Esophagus muscularis mucosa (tissue), 4 donors: ENCODE results near the gene PPP2R3A. TPM values are rescaled to one million over a fixed set of nuclear protein-coding genes. Genes with fewer than 3 reads are reported as not detected.
A peak's percentile ranks its signal among the peaks of the same experiment; 100 is the strongest.
"Not testable (repeated sequence)": the region's sequence is repeated elsewhere in the genome, so short reads cannot be mapped to it uniquely, and the experiment has no call there.

ENCODE experiments used
- DNase-seq: peaks from one replicate; pipeline ENCODE4 v3.0.0-alpha.2; 2017; ENCODE audit errors: extremely low spot score
- H3K27ac ChIP-seq, 4 donors: fragments of 200-600 bp; sonication (generic); replicated peaks in 1 of 4; 1 replicate in 3 of 4; 2 replicates in 1 of 4; pipeline ENCODE4 v1.5.1; 2016 to 2019; ENCODE audit warnings: mild to moderate bottlenecking in 1 of 4
- H3K27me3 ChIP-seq, 4 donors: fragments of 200-600 bp; sonication (generic); one replicate each; pipeline versions ENCODE4 v1.5.1 to v1.6.0; 2016 to 2019
- H3K36me3 ChIP-seq, 4 donors: fragments of 200-600 bp; sonication (generic); one replicate each; pipeline ENCODE4 v1.5.1; 2016 to 2019
- H3K4me1 ChIP-seq, 4 donors: fragments of 200-600 bp; sonication (generic); one replicate each; pipeline ENCODE4 v1.5.1; 2016 to 2019
- H3K4me3 ChIP-seq, 4 donors: fragments of 200-600 bp; sonication (generic); 1 replicate in 2 of 4; 2 replicates in 2 of 4; pipeline ENCODE4 v1.5.1; 2016 to 2019; ENCODE audit warnings: mild to moderate bottlenecking in 4 of 4, moderate library complexity in 1 of 4
- H3K9me3 ChIP-seq, 4 donors: fragments of 200-600 bp; sonication (generic); 1 replicate in 3 of 4; 2 replicates in 1 of 4; pipeline ENCODE4 v1.5.1; 2016 to 2019
- CTCF ChIP-seq, 3 experiments: fragments of 200-600 bp in 2 of 3; fragments of 450-650 bp in 1 of 3; sonication (generic) in 2 of 3; IDR thresholded peaks; one replicate each; pipeline ENCODE4 v1.5.1; 2017 to 2019; ENCODE audit warnings: antibody characterized with exemption in 3 of 3, mild to moderate bottlenecking in 2 of 3, moderate library complexity in 1 of 3
- EP300 ChIP-seq: sonication (generic); formaldehyde crosslinking; IDR thresholded peaks from one replicate; pipeline ENCODE4 v1.6.1; 2017; ENCODE audit warnings: antibody characterized with exemption
- POLR2A ChIP-seq: fragments of 450-650 bp; IDR thresholded peaks from one replicate; pipeline ENCODE4 v1.6.1; 2017; ENCODE audit warnings: antibody characterized with exemption, moderate library complexity, mild to moderate bottlenecking, low read depth
- POLR2AphosphoS5 ChIP-seq, 2 donors: sonication (generic); formaldehyde crosslinking; IDR thresholded peaks; one replicate each; pipeline ENCODE4 v1.6.1; 2017; ENCODE audit warnings: antibody characterized with exemption in 2 of 2
- WGBS: methylation state at CpG from one replicate; pipeline ENCODE4 v1.1.5; 2018; 5-methylcytosine and 5-hydroxymethylcytosine counted together
- intact Hi-C: fragments of 100-400 bp; cut with DNase I; formaldehyde crosslinking; loops from one replicate; pipeline ENCODE4 v1.15.1; 2023
- total RNA-seq, 4 donors: library from RNA; depleted of rRNA; stranded (reverse); fragments of >200 nt; gene quantifications; one replicate each; pipeline versions ENCODE4 v1.1.0 to v1.2.1, GENCODE V29; 2016

PPP2R3A gene
- total RNA-seq, 4 donors from 2014 or later = 19.4 to 28.9 (median 26.3) TPM

GRCh38 chr3:136078421-136079364 is 113.2 kb downstream of the PPP2R3A start:
- TF ChIP-seq EP300 (no peak), CTCF (IDR thresholded peaks at IDR 0.05) (peak; percentile 52 to 71 (median 63))
- H3K27me3 ChIP-seq = no peaks in the 10 kb centered on the region
- intact Hi-C loops = loop anchor here (5.0 kb wide), 3 partner anchors 114 to 934 kb away; no protein-coding TSS in a partner anchor
- no peak overlapping the region for H3K4me3 ChIP-seq
- no peaks in the 10 kb centered on the region for H3K9me3 ChIP-seq
- WGBS = 72% methylated on average over 6 of the region's 6 CpGs
- no peak overlapping the region for H3K27ac ChIP-seq
- peaks cover 0 to 14% (median 6%) of the 10 kb centered on the region in 4 donors for H3K4me1 ChIP-seq
- peaks cover 0 to 41% (median 2%) of the 10 kb centered on the region in 4 donors for H3K36me3 ChIP-seq
- DNase-seq = no peak

DNA sequence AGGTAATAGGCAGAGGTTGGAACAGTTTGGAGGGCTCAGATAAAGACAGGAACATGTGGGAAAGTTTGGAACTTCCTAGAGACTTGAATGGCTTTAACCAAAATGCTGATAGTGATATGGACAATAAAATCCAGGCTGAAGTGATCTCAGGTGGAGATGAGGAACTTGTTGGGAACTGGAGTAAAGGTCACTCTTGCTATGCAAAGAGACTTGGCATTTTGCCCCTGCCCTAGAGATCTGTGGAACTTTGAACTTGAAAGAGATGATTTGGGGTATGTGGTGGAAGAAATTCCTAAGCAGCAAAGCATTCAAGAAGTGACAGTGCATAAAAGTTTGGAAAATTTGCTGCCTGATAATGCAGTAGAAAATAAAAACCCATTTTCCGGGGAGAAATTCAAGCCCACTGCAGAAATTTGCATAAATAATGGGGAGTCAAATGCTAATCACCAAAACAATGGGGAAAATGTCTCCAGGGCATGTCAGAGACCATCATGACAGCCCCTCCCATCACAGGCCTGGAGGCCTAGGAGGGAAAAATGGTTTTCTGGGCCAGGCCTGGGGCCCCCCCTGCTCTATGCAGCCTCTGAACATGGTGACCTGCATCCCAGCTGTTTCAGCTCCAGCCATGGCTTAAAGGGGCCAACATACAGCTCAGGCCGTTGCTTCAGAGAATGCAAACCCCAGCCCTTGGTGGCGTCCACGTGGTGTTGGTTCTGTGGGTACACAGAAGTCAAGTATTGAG is 118.3 kb downstream of the PPP2R3A start:
- H3K9me3 ChIP-seq, H3K4me1 ChIP-seq, intact Hi-C loops, H3K4me3 ChIP-seq, DNase-seq, H3K27me3 ChIP-seq, H3K27ac ChIP-seq: not testable (repeated sequence)
- 100% methylated on average over 3 of the region's 4 CpGs for WGBS
- peaks cover 4 to 88% (median 12%) of the 10 kb centered on the region in 4 donors for H3K36me3 ChIP-seq

DNA sequence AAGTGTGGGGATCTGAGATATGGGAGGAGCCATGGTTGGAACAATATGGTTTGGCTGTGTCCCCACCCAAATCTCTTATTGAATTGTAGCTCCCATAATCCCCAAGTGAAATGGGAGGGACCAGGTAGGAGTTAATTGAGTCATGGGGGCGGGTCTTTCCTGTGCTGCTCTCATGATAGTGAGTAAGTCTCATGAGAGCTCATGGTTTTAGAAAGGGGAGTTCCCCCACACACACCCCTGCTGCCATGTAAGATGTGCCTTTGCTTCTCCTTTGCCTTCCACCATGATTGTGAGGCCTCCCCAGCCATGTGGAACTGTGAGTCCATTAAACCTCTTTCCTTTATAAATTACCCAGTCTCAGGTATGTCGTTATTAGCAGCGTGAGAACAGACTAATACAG is 119.5 kb downstream of the PPP2R3A start:
- H3K27me3 ChIP-seq, intact Hi-C loops, H3K4me1 ChIP-seq, H3K9me3 ChIP-seq, H3K27ac ChIP-seq, DNase-seq, H3K4me3 ChIP-seq: not testable (repeated sequence)
- 97% methylated on average over 3 of the region's 3 CpGs for WGBS
- peaks cover 4 to 80% (median 12%) of the 10 kb centered on the region in 4 donors for H3K36me3 ChIP-seq

DNA sequence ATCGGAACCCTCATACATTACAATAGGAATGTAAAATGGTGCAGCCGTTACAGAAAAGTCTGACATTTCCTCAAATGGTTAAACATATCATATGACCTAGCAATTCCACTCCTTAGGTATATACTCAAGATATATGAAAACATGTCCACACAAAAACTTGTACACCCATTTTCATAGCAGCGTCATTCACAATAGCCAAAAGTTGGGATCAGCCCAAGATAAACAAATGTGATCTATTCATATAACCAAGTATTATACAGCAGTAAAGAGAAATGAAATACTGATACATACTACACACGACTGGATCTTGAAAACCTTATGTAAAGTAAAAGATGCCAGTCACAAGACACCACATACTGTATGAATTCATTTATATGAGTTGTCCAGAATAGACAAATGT is 128.2 kb downstream of the PPP2R3A start:
- H3K9me3 ChIP-seq = no peaks in the 10 kb centered on the region
- TF ChIP-seq EP300 (no peak), POLR2A (no peak), CTCF (IDR thresholded peaks at IDR 0.05) (no peak), POLR2AphosphoS5 (IDR thresholded peaks at IDR 0.05) (no peak)
- DNase-seq = no peak
- no peaks in the 10 kb centered on the region for H3K27me3 ChIP-seq
- WGBS = 84% methylated on average over 4 of the region's 4 CpGs
- intact Hi-C loops = no loop called here
- H3K4me1 ChIP-seq = no peaks in the 10 kb centered on the region
- peaks cover 0 to 56% (median 22%) of the 10 kb centered on the region in 4 donors for H3K36me3 ChIP-seq
- H3K27ac ChIP-seq = no peak overlapping the region
- no peak overlapping the region for H3K4me3 ChIP-seq

DNA sequence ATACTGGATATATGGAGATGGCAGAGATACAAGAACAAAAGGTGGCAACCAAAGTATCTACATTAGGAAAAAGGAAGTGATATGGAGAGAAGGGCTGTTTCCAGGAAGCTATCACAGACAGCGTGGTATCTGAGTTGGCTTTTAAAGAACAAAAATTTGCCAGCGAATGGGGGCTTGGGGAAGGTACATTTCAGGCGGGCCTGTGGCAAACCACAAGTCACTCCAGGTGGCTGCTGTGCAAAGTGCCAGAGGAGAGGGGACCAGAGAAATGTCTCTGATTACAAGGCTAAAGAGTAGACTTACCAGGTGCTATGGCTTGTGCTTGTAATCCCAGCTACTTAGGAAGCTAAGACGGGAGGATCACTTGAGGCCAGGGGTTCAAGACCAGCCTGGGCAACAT is 139.5 kb downstream of the PPP2R3A start:
- intact Hi-C loops = no loop called here
- H3K27me3 ChIP-seq = no peaks in the 10 kb centered on the region
- H3K9me3 ChIP-seq = no peaks in the 10 kb centered on the region
- no peak for TF ChIP-seq POLR2AphosphoS5 (IDR thresholded peaks at IDR 0.05)
- TF ChIP-seq CTCF (IDR thresholded peaks at IDR 0.05) = no peak
- TF ChIP-seq POLR2A = no peak
- TF ChIP-seq EP300 = no peak
- 87% methylated on average over 4 of the region's 4 CpGs for WGBS
- H3K4me3 ChIP-seq = no peak overlapping the region
- no peaks in the 10 kb centered on the region for H3K4me1 ChIP-seq
- peaks cover 0 to 78% (median 48%) of the 10 kb centered on the region in 4 donors for H3K36me3 ChIP-seq
- DNase-seq = no peak
- no peak overlapping the region for H3K27ac ChIP-seq
